ENCODE data around the gene FNDC3B. TPM values are rescaled to one million over a fixed set of nuclear protein-coding genes. Genes with fewer than 3 reads are reported as not detected.

The FNDC3B gene
- total and polyA plus RNA-seq, 9 donors, result 22.1 to 198 (median 108) TPM

GRCh38 chr3:172186607-172187006 lies 147.2 kb downstream of the FNDC3B start:
- Histone ChIP-seq H3K27me3 (no peaks in the 10 kb centered on the region), H3K4me1 (ENCODE audit: insufficient read depth) (peaks cover 10% of the 10 kb centered on the region), H3K27ac (no peak overlapping the region), H3K4me3 (no peak overlapping the region), H3K36me3 (no peaks in the 10 kb centered on the region), H3K9me3 (no peaks in the 10 kb centered on the region)
- WGBS, 3 donors, result 95 to 99% (median 98%) methylated on average over 4 of the region's 4 CpGs
- no peak for DNase-seq
- no peak for TF ChIP-seq CTCF (IDR thresholded peaks at IDR 0.05)
- TF ChIP-seq EP300 (IDR thresholded peaks at IDR 0.05), result no peak
- no peak for TF ChIP-seq POLR2A (IDR thresholded peaks at IDR 0.05)
- intact Hi-C loops (cut with DNase I), result no loop called here

- intact Hi-C loops (cut with DNase I), result no loop called here
- 97 to 98% (median 97%) methylated on average over 6 of the region's 6 CpGs for WGBS, 3 donors
Observed at GRCh38 chr3:172187511-172187910, 148.1 kb downstream of the FNDC3B start.

GRCh38 chr3:172188511-172188910 lies 149.1 kb downstream of the FNDC3B start:
- Histone ChIP-seq H3K4me3 (no peak overlapping the region), H3K27ac (no peak overlapping the region)
- 93 to 95% (median 95%) methylated on average over 11 of the region's 11 CpGs for WGBS, 3 donors

More at GRCh38 chr3:172187511-172187910, 148.1 kb downstream of the FNDC3B start:
- H3K27ac ChIP-seq, result no peak overlapping the region
- peaks cover 5% of the 10 kb centered on the region for H3K4me1 ChIP-seq (ENCODE audit: insufficient read depth)
- TF ChIP-seq EP300 (IDR thresholded peaks at IDR 0.05) (no peak), POLR2A (IDR thresholded peaks at IDR 0.05) (no peak), CTCF (IDR thresholded peaks at IDR 0.05) (no peak)
- no peaks in the 10 kb centered on the region for H3K36me3 ChIP-seq
- no peak overlapping the region for H3K4me3 ChIP-seq
- no peaks in the 10 kb centered on the region for H3K9me3 ChIP-seq
- no peaks in the 10 kb centered on the region for H3K27me3 ChIP-seq
- DNase-seq, result no peak

GRCh38 chr3:172189213-172189612 lies 149.8 kb downstream of the FNDC3B start:
- no peak for DNase-seq
- intact Hi-C loops (cut with DNase I), result no loop called here
- WGBS, 3 donors, result 54 to 69% (median 55%) methylated on average over 2 of the region's 2 CpGs
- no peaks in the 10 kb centered on the region for H3K36me3 ChIP-seq
- H3K27ac ChIP-seq, result no peak overlapping the region
- H3K27me3 ChIP-seq, result no peaks in the 10 kb centered on the region
- H3K9me3 ChIP-seq, result no peaks in the 10 kb centered on the region
- H3K4me1 ChIP-seq (ENCODE audit: insufficient read depth), result peaks cover 3% of the 10 kb centered on the region
- H3K4me3 ChIP-seq, result no peak overlapping the region
- TF ChIP-seq POLR2A (IDR thresholded peaks at IDR 0.05) (no peak), EP300 (IDR thresholded peaks at IDR 0.05) (no peak), CTCF (IDR thresholded peaks at IDR 0.05) (no peak)

More at GRCh38 chr3:172188511-172188910, 149.1 kb downstream of the FNDC3B start:
- DNase-seq, result no peak
- TF ChIP-seq CTCF (IDR thresholded peaks at IDR 0.05), result no peak
- TF ChIP-seq POLR2A (IDR thresholded peaks at IDR 0.05), result no peak
- TF ChIP-seq EP300 (IDR thresholded peaks at IDR 0.05), result no peak
- intact Hi-C loops (cut with DNase I), result no loop called here
- Histone ChIP-seq H3K27me3 (no peaks in the 10 kb centered on the region), H3K4me1 (ENCODE audit: insufficient read depth) (peaks cover 3% of the 10 kb centered on the region), H3K9me3 (no peaks in the 10 kb centered on the region), H3K36me3 (no peaks in the 10 kb centered on the region)
